HG02981 (cell line): ENCODE data around the gene CSH2.
"Not testable (repeated sequence)": the region's sequence is repeated elsewhere in the genome, so short reads cannot be mapped to it uniquely, and the experiment has no call there.

Experiments
- ATAC-seq: cut with Tn5 transposase; IDR thresholded peaks from one replicate; pipeline ENCODE4 v1.9.1; 2021; ENCODE audit warnings: mild to moderate bottlenecking, moderate library complexity; ENCODE audit not compliant: unreplicated experiment

The CSH2 gene

GRCh38 chr17:63873577-63873976, at the start of gene CSH2:
Gene CSH2 (minus strand): TSS chr17:63873677. CDS start chr17:63873614, 63 bp downstream.
- ATAC-seq: not testable (repeated sequence)

DNA sequence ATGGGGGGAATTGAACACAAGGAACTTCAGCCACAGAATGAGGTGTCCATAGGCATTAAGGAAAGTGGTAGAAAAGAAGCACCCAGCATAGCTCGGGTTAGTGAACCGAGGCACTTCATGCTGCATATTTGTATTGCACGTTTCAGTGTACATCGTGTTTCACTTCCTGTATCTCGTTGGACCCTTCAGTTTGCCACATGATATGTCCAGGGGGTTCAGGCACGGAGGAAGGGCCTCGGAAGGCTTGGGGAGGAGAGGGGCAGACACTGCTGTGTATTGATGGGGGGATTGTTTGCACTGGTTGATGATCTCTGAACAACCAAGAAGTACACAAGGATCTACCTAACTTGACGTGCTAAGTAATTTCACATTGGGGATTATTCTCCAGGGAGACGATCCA, 48.9 kb upstream of the CSH2 start:
- not testable (repeated sequence) for ATAC-seq

GRCh38 chr17:63920779-63921178, 47.3 kb upstream of the CSH2 start:
- not testable (repeated sequence) for ATAC-seq

GRCh38 chr17:63920050-63920449, 46.6 kb upstream of the CSH2 start:
- ATAC-seq: not testable (repeated sequence)

DNA sequence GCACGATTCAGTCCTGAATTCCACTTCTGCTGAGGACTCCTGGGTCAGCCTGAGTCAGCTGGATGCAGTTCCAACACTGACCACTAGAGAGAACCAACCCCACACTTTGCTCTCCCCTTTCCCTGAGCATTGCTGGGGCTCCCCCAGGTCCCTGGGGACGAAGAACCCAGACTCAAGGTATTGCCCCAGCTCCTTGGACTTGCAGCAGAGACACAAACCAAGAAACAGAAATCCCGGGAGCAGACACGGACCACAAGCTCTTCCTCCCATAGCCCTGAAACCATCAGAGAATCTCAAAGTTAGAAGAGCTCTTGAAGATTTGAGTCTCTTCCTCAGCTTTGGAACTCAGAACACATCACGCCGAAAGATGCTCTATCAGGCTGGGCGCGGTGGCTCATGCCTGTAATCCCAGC, 45.8 kb upstream of the CSH2 start:
- no peak for ATAC-seq

DNA sequence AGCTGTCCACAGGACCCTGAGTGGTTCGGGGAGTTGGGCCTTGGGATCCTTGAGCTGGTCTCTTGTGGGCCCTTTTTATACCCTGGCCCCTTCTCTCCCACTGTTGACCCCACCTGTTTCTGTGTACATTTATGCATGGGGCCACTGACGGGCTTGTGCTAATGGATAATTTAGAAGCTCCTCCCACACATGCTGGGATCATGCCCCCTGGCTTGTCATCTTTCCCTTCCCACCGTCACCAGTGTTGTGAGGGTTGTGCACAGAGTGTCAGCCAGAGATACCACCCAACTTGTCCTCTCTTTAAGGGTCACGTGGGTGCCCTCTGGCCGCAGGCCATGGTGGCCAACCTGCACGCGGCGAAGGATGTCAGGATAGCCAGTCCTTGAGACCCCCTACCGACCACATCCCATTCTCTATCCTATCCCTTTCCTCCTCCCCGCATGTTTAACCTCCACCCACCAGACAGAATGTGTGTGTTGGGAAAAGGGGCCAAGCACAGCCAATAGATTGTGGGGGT, 45.4 kb upstream of the CSH2 start, which contains the start of gene GH1:
Gene GH1, minus strand, starts transcription at position 51 of the 517 bp plus-strand sequence. CDS start 63 bp downstream, outside the sequence.
- ATAC-seq: not testable (repeated sequence)

DNA sequence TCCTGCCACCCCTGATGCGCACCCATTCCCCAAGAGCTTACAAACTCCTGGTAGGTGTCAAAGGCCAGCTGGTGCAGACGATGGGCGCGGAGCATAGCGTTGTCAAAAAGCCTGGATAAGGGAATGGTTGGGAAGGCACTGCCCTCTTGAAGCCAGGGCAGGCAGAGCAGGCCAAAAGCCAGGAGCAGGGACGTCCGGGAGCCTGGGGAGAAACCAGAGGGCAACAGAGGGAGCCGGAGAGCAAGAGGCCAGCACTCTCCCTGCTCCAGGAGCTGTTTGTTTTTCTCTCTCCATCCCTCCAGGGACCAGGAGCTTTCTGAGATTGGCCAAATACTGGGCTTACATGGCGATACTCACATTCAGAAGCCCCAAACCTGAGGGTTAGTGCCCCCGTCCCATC, 44.8 kb upstream of the CSH2 start:
- no peak for ATAC-seq

GRCh38 chr17:63917646-63918045, 44.2 kb upstream of the CSH2 start:
- no peak for ATAC-seq

DNA sequence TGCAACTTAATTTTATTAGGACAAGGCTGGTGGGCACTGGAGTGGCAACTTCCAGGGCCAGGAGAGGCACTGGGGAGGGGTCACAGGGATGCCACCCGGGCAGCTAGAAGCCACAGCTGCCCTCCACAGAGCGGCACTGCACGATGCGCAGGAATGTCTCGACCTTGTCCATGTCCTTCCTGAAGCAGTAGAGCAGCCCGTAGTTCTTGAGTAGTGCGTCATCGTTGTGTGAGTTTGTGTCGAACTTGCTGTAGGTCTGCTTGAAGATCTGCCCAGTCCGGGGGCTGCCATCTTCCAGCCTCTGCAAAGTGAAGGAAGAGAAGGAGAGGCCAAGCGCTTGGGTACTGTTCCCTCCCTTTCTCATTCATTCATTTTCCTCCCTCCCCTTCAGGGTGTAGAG, 43.7 kb upstream of the CSH2 start:
- ATAC-seq: not testable (repeated sequence)

DNA sequence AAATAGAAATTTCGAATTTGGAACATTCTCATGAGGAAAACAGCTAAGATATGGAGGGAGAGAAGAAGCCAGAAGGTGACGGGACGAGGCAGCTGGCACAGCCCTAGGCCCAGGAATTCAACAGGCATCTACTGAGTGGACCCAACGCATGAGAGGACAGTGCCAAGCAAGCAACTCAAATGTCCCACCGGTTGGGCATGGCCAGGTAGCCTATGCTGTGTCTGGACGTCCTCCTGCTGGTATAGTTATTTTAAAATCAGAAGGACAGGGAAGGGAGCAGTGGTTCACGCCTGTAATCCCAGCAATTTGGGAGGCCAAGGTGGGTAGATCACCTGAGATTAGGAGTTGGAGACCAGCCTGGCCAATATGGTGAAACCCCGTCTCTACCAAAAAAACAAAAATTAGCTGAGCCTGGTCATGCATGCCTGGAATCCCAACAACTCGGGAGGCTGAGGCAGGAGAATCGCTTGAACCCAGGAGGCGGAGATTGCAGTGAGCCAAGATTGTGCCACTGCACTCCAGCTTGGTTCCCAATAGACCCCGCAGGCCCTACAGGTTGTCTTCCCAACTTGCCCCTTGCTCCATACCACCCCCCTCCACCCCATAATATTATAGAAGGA, 43.2 kb upstream of the CSH2 start:
- ATAC-seq: no peak

DNA sequence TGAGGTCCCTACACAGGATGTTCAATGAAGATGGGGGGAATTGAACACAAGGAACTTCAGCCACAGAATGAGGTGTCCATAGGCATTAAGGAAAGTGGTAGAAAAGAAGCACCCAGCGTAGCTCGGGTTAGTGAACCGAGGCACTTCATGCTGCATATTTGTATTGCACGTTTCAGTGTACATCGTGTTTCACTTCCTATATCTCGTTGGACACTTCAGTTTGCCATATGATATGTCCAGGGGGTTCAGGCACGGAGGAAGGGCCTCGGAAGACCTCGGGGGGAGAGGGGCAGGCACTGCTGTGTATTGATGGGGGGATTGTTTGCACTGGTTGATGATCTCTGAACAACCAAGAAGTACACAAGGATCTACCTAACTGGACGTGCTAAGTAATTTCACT, 42.3 kb upstream of the CSH2 start:
- ATAC-seq: not testable (repeated sequence)

GRCh38 chr17:63914471-63914870, 41.0 kb upstream of the CSH2 start:
- no peak for ATAC-seq

DNA sequence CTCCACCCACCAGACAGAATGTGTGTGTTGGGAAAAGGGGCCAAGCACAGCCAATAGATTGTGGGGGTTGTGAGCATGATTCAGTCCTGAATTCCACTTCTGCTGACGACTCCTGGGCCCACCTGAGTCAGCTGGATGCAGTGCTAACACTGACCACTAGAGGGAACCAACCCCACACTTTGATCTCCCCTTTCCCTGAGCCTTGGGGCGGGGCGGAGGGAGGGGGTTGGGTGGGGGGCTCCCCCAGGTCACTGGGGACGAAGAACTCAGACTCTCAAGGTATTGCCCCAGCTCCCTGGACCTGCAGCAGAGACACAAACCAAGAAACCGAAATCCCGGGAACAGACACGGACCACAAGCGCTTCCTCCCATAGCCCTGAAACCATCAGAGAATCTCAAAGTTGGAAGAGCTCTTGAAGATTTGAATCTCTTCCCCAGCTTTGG, 38.2 kb upstream of the CSH2 start:
- no peak for ATAC-seq

GRCh38 chr17:63911041-63911635, 37.7 kb upstream of the CSH2 start, which contains the start of gene CSHL1:
Gene CSHL1 (minus strand): TSS chr17:63911258. CDS start chr17:63911196, 62 bp downstream.
- no peak for ATAC-seq

DNA sequence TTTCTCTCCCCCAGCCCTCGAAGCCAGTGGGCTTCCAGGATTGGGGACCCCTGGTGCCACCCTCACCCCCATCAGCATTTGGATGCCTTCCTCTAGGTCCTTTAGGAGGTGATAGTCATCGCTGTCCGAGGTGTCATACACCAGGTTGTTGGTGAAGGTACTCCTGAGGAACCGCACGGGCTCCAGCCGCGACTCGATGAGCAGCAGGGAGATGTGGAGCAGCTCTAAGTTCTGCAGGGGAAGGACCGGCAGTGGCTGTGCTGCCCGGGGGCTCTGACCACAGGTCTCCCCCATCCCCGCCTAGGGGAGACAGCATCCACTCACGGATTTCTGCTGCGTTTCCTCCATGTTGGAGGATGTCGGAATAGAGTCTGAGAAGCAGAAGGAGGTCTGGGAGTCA, 36.6 kb upstream of the CSH2 start:
- no peak for ATAC-seq

- not testable (repeated sequence) for ATAC-seq
Observed at GRCh38 chr17:63909586-63909985, 36.1 kb upstream of the CSH2 start.

DNA sequence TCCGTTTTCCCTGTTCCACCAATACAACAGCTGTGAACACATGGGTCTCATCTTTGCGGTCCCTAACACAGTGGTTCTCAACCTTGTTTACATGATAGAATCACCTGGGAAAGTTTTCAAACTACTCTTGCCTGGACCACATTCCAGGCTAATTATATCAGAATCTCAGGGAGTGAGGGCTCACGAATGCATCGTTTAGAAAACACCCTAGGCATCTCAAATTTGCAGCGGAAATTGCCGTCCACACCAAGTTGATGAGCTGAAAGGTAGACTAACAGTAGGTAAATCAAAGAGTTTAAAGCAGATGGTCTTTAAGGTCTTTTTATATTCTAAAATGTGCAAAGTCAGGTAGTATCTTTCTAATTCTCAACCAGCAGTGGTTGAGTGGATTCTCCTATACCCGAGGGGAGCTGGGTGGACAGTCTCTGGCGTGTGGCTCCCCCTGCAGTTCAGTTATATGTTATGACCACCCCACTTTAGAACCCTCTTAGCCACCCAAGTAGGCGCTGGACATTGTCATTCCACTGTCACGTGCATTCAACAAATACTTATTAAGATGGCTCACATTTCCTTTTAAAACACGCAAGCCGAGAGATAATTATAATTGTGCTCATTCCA, 33.8 kb upstream of the CSH2 start:
- ATAC-seq: not testable (repeated sequence)

DNA sequence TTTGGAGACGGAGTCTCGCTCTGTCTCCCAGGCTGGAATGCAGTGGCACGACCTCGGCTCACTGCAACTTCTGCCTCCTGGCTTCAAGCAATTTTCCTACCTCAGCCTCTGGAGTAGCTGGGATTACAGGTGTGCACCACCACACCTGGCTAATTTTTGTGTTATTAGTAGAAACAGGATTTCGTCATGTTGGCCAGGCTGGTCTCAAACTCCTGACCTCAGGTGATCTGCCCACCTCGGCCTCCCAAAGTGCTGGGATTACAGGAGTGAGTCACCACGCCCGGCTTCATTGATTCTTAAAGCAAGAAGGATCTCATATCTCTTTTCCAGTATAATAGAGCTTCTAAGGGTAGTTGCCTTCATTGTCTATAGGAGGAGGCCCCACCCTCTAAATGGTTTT, 31.3 kb upstream of the CSH2 start:
- ATAC-seq: not testable (repeated sequence)

DNA sequence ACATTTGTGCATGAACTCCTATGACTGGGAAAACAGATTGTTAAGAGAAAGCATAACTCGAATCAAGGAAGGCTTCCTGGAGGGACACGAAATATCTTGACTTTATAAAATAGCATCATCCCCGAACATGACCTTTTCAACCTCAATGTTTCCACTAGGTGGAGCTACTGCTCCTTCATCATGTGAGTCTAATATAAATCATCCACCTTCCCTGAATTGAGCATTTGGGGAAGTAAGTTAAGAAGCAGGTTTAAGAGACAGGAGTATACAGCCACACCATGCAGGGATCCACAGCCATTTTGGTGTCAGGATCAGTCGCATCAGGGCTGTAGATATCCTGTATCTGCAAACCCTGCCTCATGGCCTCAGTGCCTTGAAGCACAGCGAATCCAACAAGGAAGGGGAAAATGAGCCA, 30.3 kb upstream of the CSH2 start:
- not testable (repeated sequence) for ATAC-seq

DNA sequence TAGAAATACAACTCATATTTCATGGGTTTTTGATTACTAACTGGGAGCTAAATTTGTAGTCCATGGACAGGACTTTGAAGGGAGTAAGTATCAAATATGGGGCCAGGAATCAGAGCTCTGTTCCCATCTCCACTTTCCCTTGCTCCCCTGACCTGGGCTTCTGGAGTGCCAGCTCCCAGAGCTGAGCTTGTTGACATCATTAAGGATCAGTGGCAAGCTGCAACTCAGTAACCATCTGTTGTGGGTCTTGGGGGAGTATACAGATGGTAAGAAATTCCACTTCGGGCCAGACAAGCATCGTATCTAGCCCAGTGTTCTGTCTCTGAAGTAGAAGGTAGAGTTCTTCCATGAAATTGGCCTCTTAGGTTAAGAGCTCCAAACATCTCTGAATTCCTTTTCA, 28.5 kb upstream of the CSH2 start:
- ATAC-seq: not testable (repeated sequence)

DNA sequence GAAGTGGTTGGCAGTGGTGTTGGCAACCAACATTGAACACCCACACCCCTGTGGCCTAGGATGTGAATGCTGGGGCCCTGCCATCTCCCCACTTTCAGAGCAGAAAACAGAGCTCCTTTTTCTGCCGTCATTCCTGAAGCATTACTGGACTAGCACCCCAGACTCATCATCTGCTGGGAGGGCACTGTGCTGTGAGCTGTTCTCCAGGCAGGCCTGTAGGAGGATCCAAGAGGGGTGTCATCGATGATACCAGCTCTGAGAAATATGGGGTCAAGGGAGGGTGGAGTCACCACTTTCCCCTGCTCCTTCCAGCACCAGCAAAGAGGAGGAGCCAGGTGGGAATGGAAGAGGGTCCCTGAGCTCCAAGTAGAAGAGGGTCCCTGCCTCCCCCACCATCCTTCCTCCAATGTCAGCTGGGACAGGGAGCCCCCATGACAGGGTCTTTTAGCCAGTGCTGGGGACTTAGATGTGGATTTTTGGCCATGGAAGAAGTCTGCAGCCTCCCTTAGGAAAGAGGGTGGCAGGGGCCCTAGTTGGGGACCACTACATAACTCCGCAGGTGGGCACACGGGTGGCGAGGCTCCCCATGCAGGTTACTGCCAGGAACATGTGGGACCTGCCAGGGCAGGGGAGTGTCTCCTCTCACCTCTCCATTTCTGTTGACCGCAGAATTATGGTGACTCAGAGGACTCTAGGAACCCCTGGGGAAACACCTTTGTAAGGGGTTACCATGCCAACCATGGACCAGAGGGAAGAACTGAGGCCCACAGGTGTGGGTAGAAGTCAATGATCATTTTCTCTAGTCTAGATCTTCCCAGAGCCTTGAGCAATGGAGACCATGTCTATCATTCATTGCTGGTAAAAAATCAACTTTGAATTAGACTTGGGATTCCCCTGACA, 25.7 kb upstream of the CSH2 start:
- ATAC-seq: not testable (repeated sequence)
